Measurements from ENCODE around the gene NOD2. TPM values are rescaled to one million over a fixed set of nuclear protein-coding genes. Genes with fewer than 3 reads are reported as not detected.

Gene NOD2
- total RNA-seq, 1 experiment from 2014 or later = not detected

DNA sequence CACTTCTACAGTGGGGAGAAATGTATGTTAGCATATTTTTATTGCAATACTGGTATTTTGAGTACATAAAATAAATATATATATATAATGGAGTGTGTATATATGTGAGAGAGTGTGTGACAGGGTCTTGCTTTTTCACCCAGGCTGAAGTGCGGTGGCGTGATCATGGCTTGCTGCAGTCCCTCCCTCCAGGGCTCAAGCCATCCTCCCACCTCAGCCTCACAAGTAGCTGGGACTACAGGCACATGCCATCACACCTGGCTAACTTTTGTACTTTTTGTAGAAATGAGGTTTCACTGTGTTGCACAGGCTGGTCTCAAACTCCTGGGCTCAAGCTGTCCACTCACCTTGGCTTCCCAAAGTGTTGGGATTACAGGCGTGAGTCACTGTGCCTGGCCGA lies 52.5 kb downstream of the NOD2 start:
- DNase-seq = no peak
- Histone ChIP-seq H3K27me3 (ENCODE audit: control insufficient read depth, insufficient read depth, low read length) (no peaks in the 10 kb centered on the region), H3K36me3 (replicated peaks; ENCODE audit: control insufficient read depth, insufficient read depth, low read length) (no peaks in the 10 kb centered on the region), H3K4me3 (ENCODE audit: insufficient read depth, low read depth, low read length) (no peak overlapping the region)

DNA sequence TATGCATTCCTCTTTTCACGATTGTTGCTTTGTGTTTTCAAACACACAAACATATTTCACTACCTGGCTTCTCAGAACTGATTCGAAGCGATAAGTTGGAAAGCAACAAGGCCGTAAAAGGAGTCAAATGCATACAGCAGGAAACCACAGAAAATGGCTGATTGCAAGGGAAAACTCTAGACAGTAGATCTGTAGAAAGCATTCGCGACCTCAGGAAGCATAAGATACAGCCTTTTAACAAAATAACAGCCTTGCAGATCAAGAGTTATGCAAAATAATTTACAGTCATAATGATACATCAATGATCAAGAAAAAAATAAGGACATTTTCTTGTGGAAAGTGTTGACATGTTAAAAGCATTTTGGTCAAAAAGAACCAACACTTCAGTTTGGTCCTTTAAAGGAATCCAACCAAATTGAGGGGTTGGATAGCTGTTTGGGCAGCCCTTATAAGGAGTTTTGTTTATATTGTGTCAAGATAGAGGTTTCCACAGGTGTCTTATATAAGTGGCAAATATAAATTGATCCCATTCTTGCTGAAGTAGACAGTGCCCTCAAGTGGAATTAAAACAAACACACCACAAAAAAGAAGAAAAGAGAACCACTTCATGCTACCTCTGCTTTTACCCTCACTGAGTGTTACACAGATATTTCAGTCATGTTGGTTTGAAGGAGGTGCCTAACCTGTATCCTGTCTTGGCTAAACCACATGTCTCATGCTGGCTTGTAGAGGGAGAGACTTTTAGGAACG lies 54.0 kb downstream of the NOD2 start:
- peak; percentile 16 for DNase-seq
- Histone ChIP-seq H3K36me3 (replicated peaks; ENCODE audit: control insufficient read depth, insufficient read depth, low read length) (no peaks in the 10 kb centered on the region), H3K4me3 (ENCODE audit: insufficient read depth, low read depth, low read length) (no peak overlapping the region), H3K27me3 (ENCODE audit: control insufficient read depth, insufficient read depth, low read length) (no peaks in the 10 kb centered on the region)

DNA sequence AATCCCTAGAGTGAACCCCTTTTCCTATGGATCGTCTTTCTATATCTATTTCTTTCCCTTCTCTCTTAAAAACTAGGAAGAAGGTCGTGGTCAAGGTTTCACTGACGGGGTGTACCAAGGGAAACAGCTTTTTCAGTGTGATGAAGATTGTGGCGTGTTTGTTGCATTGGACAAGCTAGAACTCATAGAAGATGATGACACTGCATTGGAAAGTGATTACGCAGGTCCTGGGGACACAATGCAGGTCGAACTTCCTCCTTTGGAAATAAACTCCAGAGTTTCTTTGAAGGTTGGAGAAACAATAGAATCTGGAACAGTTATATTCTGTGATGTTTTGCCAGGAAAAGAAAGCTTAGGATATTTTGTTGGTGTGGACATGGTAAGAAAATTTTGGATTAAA lies 58.1 kb downstream of the NOD2 start:
- no peak for DNase-seq
- H3K36me3 ChIP-seq (replicated peaks; ENCODE audit: control insufficient read depth, insufficient read depth, low read length) = no peaks in the 10 kb centered on the region
- no peaks in the 10 kb centered on the region for H3K27me3 ChIP-seq (ENCODE audit: control insufficient read depth, insufficient read depth, low read length)
- no peak overlapping the region for H3K4me3 ChIP-seq (ENCODE audit: insufficient read depth, low read depth, low read length)

DNA sequence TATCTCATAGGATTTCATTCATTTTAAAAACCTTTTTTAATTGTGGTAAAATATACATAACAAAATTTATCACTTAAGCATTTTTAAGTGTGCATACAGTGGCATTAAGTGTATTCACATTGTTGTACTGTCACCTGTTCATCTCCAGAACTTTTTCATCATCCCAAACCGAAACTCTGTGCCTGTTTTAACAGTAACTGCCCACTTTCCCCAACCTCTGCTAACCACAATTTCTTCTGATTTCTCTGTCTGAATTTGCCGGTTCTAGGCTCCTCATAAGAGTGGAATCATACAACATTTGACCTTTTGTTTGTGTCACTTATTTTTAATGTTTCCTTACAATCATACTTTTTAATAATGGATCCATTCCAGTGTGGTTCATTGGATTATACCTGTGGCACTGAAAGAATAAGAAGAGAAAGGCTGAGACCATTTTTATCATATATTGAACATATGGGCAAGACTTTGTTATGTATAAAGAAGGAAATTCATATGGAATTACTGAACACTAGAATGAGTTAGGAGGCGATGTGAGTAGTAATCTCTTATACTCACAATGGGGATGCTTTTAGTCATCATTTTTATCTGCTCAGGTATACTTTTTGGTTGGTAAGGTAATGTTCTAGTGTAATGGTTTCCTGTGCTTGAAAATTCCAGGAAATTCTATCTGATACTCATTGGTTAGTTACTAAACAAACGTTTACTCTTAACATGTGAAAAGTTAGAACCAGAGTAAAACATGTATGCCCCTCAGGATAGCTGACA lies 59.2 kb downstream of the NOD2 start:
- no peak for DNase-seq
- Histone ChIP-seq H3K36me3 (replicated peaks; ENCODE audit: control insufficient read depth, insufficient read depth, low read length) (no peaks in the 10 kb centered on the region), H3K4me3 (ENCODE audit: insufficient read depth, low read depth, low read length) (no peak overlapping the region), H3K27me3 (ENCODE audit: control insufficient read depth, insufficient read depth, low read length) (no peaks in the 10 kb centered on the region)

DNA sequence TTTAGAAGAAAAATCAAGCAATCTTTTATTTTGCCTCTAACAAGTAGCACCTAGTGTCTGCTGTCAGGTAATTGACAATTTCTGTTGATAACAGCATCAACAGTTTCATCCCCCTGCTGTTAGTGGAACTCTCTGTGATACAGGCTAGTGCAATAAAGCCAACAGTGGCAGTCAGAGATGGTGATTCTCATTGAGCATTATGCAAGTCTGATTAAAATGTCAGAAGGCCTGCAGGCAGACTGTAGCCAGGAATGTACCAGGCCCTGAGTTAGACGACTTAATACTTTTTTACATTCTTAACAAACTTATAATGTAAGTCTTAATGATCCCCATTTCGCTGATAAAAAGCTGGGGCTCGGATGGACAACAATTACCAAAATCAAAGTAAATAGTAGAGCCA lies 63.1 kb downstream of the NOD2 start:
- no peak for DNase-seq
- H3K36me3 ChIP-seq (replicated peaks; ENCODE audit: control insufficient read depth, insufficient read depth, low read length) = no peaks in the 10 kb centered on the region
- no peak overlapping the region for H3K4me3 ChIP-seq (ENCODE audit: insufficient read depth, low read depth, low read length)
- no peaks in the 10 kb centered on the region for H3K27me3 ChIP-seq (ENCODE audit: control insufficient read depth, insufficient read depth, low read length)

DNA sequence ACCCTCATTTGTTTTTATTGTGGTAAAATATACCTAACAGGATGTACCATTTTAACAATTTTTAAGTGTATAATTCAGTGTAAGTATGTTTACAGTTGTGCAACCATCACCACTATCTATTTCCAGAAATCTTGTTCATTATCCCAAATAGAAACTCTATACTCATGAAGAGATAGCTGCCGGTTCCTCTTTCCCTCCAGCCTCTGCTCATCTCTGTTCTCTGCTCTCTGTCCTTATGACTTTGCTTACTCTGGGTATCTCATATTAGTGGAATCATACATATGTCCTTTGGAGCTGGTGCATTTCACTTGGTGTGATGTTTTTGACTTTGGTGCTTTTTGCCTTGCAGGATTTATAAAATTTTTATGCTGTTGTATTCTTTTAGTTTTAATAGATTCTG lies 67.9 kb downstream of the NOD2 start:
- DNase-seq = no peak
- no peak overlapping the region for H3K4me3 ChIP-seq (ENCODE audit: insufficient read depth, low read depth, low read length)
- no peaks in the 10 kb centered on the region for H3K27me3 ChIP-seq (ENCODE audit: control insufficient read depth, insufficient read depth, low read length)
- H3K36me3 ChIP-seq (replicated peaks; ENCODE audit: control insufficient read depth, insufficient read depth, low read length) = no peaks in the 10 kb centered on the region

DNA sequence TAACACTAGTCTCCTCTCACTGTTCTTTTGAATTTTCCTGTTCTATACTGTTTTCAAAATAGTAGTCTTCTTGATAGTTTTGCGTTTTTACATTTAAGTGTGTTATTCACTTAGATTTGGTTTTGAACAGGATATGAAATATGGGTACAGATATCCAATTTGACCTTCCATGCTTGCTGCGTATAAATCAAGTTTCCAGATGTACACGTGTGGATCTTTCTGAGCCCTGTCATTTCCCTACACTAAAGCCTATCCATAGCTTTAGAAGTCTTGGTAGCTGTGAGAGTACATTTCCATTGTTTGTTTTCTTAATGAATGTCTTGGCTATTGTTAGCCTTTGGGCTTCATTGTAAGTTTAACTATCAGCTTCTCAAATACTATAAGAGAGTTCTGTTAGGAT lies 68.8 kb downstream of the NOD2 start:
- no peaks in the 10 kb centered on the region for H3K36me3 ChIP-seq (replicated peaks; ENCODE audit: control insufficient read depth, insufficient read depth, low read length)
- DNase-seq = no peak
- no peak overlapping the region for H3K4me3 ChIP-seq (ENCODE audit: insufficient read depth, low read depth, low read length)
- no peaks in the 10 kb centered on the region for H3K27me3 ChIP-seq (ENCODE audit: control insufficient read depth, insufficient read depth, low read length)

DNA sequence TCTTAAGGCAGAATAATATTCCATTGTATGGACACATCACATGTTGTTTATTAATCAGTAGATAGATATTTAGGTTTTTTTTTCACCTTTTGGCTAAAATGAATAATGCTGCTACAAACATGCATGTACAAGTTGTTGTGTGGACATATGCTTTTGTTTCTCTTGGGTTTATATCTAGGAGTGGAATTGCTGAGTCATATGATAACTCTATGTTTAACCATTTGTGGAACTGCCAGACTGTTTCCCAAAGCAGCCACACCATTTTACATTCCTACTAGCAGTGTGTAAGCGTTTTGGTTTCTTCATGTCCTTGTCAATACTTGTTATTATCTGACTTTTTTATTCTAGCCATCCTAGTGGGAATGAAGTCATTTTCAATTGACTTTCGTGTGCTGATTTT lies 69.8 kb downstream of the NOD2 start:
- no peak for DNase-seq
- Histone ChIP-seq H3K4me3 (ENCODE audit: insufficient read depth, low read depth, low read length) (no peak overlapping the region), H3K36me3 (replicated peaks; ENCODE audit: control insufficient read depth, insufficient read depth, low read length) (no peaks in the 10 kb centered on the region), H3K27me3 (ENCODE audit: control insufficient read depth, insufficient read depth, low read length) (no peaks in the 10 kb centered on the region)

DNA sequence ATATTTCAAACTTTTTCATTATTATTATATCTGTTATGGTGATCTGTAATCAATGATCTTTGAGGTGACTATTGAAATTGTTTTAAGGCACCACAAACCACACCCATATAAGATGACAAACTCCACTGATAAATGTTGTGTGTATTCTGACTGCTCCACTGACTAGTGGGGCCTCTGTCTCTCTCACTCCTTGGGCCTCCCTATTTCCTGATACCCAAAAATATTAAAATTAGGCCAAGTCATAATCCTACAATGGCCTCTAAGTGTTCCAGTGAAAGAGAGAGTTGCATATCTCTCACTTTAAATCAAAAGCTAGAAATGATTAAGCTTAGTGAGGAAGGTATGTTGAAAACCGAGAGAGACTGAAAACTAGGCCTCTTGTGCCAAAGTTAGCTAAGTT lies 71.9 kb downstream of the NOD2 start:
- no peaks in the 10 kb centered on the region for H3K36me3 ChIP-seq (replicated peaks; ENCODE audit: control insufficient read depth, insufficient read depth, low read length)
- no peak for DNase-seq
- H3K4me3 ChIP-seq (ENCODE audit: insufficient read depth, low read depth, low read length) = no peak overlapping the region
- no peaks in the 10 kb centered on the region for H3K27me3 ChIP-seq (ENCODE audit: control insufficient read depth, insufficient read depth, low read length)

DNA sequence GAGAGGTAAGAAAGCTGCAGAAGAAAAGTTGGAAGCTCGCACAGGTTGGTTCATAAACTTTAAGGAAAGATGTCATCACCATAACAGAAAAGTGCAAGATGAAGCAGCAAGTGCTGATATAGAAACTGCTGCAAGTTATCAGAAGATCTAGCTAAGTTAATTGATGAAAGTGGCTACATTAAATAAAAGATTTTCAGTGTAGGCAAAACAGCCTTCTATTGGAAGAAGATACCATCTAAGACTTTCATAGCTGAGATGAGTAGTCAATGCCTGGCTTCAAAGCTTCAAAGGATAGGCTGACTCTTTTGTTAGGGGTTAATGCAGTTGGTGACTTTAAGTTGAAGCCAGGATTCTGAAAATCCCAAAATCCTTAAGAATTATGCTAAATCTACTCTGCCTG lies 72.5 kb downstream of the NOD2 start:
- Histone ChIP-seq H3K36me3 (replicated peaks; ENCODE audit: control insufficient read depth, insufficient read depth, low read length) (no peaks in the 10 kb centered on the region), H3K4me3 (ENCODE audit: insufficient read depth, low read depth, low read length) (no peak overlapping the region), H3K27me3 (ENCODE audit: control insufficient read depth, insufficient read depth, low read length) (no peaks in the 10 kb centered on the region)
- no peak for DNase-seq

DNA sequence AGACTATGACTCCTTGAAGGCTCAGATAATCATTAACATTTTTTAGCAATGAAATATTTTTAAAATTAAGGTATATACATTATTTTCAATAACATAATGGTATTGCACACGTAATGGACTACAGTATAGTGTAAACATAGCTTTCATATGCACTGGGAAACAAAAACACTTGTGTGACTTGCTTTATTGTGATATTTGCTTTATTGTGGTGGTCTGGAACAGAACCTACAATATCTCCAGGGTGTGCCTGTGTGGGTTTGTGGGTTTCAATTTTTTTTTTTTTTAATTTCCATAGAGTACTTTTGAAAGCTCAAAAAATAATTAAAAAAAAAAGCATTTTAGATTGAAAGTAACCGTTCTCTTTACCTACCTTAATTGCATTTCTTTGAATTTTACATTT lies 73.8 kb downstream of the NOD2 start:
- Histone ChIP-seq H3K36me3 (replicated peaks; ENCODE audit: control insufficient read depth, insufficient read depth, low read length) (no peaks in the 10 kb centered on the region), H3K27me3 (ENCODE audit: control insufficient read depth, insufficient read depth, low read length) (no peaks in the 10 kb centered on the region), H3K4me3 (ENCODE audit: insufficient read depth, low read depth, low read length) (no peak overlapping the region)
- DNase-seq = no peak

DNA sequence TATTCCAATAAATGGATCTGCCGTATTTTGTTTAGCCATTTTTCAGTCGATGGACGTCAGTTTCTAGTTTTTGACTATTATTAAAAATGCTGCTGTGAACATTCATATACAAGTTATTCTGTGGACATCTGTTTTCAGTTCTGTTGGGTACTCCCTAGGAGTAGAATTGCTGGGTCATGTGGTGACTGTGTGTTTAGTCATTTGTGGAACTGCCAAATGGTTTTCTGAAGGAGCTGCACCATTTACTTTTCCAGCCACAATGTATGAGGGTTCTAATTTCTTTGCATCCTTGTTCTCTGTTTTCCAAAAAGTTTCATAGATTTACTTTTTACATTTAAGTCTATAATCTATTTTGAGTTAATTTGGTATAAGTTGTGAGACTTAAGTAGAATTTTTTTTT lies 78.0 kb downstream of the NOD2 start:
- no peaks in the 10 kb centered on the region for H3K36me3 ChIP-seq (replicated peaks; ENCODE audit: control insufficient read depth, insufficient read depth, low read length)
- H3K27me3 ChIP-seq (ENCODE audit: control insufficient read depth, insufficient read depth, low read length) = no peaks in the 10 kb centered on the region
- no peak overlapping the region for H3K4me3 ChIP-seq (ENCODE audit: insufficient read depth, low read depth, low read length)
- DNase-seq = no peak

DNA sequence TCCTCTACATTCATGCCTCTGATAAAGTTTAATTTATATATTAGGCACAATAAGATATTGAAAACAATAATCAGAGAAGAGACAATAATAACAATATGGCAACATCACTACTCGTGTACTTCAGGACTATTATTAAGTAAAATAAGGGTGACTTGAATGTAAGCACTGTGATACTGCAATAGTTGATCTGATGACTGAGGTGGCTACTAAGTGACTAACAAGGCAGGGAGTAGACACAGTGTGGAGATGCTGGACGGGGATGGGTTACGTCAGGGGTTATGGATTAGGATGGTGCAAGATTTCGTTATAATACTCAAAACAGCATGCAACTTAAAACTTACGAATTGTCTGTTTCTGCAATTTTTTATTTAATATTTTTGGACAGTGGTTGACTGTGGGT lies 81.0 kb downstream of the NOD2 start:
- no peak for DNase-seq

DNA sequence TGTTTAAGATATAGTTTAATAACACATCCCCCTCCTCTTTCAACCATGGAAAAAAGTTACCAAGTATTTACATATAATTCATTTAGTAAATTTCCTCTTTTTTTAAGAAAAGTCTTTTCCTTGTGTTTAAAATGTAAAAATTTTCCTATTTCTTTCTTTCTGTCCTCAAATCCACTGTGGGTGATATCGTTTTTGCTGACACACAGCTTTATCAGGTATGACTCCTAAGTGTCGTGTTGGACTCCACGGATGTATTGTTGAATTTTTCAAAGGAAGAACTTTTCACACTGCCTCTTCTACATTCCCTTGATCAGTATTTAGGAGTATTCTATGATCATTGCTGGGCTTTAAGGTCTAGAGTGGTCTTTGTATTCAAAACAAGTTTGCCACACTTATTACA lies 81.6 kb downstream of the NOD2 start:
- Histone ChIP-seq H3K36me3 (replicated peaks; ENCODE audit: control insufficient read depth, insufficient read depth, low read length) (no peaks in the 10 kb centered on the region), H3K4me3 (ENCODE audit: insufficient read depth, low read depth, low read length) (no peak overlapping the region), H3K27me3 (ENCODE audit: control insufficient read depth, insufficient read depth, low read length) (no peaks in the 10 kb centered on the region)
- no peak for DNase-seq

More for the DNA sequence above, 81.0 kb downstream of the NOD2 start:
- Histone ChIP-seq H3K36me3 (replicated peaks; ENCODE audit: control insufficient read depth, insufficient read depth, low read length) (no peaks in the 10 kb centered on the region), H3K4me3 (ENCODE audit: insufficient read depth, low read depth, low read length) (no peak overlapping the region), H3K27me3 (ENCODE audit: control insufficient read depth, insufficient read depth, low read length) (no peaks in the 10 kb centered on the region)

DNA sequence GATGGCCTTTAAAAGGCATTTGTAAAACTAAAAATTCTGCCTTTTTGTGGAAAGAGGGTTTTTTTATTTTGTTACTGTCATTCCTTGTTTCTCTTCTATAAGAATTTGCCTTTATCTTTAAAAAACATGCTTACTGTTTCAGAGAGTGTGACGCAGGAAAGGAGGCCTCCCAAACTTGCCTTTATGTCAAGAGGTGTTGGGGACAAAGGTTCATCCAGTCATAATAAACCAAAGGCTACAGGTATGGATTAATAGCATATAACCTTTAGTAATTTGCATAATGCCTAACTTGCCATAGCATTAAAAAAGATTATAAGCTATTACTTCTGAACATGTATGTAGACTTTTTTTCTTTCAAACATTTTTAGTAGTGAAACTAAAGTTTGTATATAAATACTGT lies 82.6 kb downstream of the NOD2 start:
- no peak for DNase-seq

More for the DNA sequence above, 82.6 kb downstream of the NOD2 start:
- Histone ChIP-seq H3K27me3 (ENCODE audit: control insufficient read depth, insufficient read depth, low read length) (no peaks in the 10 kb centered on the region), H3K36me3 (replicated peaks; ENCODE audit: control insufficient read depth, insufficient read depth, low read length) (no peaks in the 10 kb centered on the region), H3K4me3 (ENCODE audit: insufficient read depth, low read depth, low read length) (no peak overlapping the region)

Data from H7 (cell line).